ENCODE measurements around the gene SPPL2A. TPM values are rescaled to one million over a fixed set of nuclear protein-coding genes. Genes with fewer than 3 reads are reported as not detected.
"Not testable (repeated sequence)": the region's sequence is repeated elsewhere in the genome, so short reads cannot be mapped to it uniquely, and the experiment has no call there.

SPPL2A gene
- total and polyA plus RNA-seq, 5 experiments from 2014 or later: 33.3 to 74.3 (median 43.0) TPM

DNA sequence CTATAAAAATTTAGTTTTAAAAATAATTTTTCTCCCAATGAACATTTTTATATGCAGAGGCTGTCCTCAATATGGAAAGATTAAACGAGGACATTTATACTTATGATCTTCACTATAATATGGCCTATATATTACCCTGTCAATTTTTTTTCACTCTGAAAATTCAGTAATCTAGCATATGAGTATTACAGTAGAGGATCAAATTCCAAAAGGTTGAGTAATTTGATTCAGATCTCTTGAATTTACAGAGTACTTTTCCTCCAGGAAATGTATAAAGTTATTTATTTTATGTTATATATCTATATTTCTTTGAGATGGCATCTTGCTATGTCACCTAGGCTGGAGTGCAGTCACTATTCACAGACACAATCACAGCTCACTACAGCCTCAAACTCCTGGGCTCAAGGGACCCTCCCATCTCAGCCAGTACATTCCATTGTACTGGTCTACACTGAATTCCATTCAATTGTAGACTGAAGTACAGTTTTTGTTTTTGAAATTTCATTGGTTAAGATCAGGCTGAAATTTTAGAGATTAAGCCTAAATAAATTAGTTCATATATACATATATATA, 62.7 kb downstream of the SPPL2A start:
- H3K27me3 Mint-ChIP-seq: no peaks in the 10 kb centered on the region
- no peak for ATAC-seq

DNA sequence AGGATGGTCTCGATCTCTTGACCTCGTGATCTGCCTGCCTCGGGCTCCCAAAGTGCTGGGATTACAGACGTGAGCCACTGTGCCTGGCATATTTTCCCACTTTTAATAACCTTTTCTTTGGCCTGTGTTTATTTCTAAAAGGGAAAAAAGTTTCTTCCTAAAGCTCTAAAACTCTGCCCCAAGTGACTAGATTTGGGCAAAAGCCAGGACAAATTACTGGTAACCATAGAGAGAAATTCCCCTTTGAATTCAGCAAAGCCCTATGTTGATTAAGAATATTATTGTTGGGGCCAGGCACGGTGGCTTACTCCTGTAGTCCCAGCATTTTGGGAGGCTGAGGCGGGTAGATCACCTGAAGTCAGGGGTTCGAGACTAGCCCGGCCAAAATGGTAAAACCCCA, 67.4 kb downstream of the SPPL2A start:
- Mint-ChIP-seq H3K4me1 (no peaks in the 10 kb centered on the region), H3K9me3 (no peaks in the 10 kb centered on the region), H3K36me3 (peaks cover 0 to 8% (median 2%) of the 10 kb centered on the region in 3 donors), H3K4me3 (no peak overlapping the region), H3K27ac (no peak overlapping the region), H3K27me3 (no peaks in the 10 kb centered on the region)
- ATAC-seq (no peak), DNase-seq (no peak)
- POLR2A ChIA-PET: no interaction called here

More for the DNA sequence above, 62.7 kb downstream of the SPPL2A start:
- Mint-ChIP-seq H3K27ac (no peak overlapping the region), H3K4me3 (no peak overlapping the region), H3K4me1 (no peaks in the 10 kb centered on the region), H3K9me3 (no peaks in the 10 kb centered on the region), H3K36me3 (peaks cover 0 to 23% (median 4%) of the 10 kb centered on the region in 3 donors)
- POLR2A ChIA-PET: no interaction called here
- no peak for DNase-seq

DNA sequence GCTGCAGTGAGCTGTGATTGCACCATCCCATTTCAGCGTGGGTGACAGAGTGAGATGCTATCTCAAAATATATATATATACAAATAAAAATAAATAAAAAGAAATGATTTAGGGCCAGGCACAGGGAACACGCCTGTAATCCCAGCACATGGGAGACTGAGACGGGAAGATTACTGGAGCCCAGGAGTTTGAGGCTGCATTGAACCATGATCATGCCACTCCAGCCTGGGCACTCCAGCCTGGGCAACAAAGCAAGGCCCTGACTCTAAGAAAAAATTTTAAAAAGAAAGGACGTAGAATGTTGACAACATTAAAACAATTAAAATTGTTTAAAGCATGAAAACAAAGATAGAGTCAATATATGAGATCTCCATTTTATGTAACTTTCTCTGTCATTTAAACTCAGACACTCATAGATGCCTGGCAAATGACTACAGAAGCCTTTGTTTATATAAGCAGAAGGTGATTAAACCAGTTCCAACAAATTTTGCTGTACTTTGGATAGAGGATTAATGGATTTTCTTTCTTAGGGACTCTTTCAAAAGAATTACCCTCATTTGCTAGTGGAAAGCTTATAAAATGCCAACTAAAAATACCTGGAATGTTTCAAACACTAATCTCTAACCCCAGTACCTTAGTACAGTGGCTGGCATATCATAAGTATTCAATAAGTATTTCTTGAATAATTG, 68.3 kb downstream of the SPPL2A start:
- no peaks in the 10 kb centered on the region for H3K4me1 Mint-ChIP-seq
- no peak overlapping the region for H3K27ac Mint-ChIP-seq
- DNase-seq: no peak
- H3K36me3 Mint-ChIP-seq: peaks cover 0 to 8% (median 2%) of the 10 kb centered on the region in 3 donors
- POLR2A ChIA-PET: no interaction called here
- H3K9me3 Mint-ChIP-seq: no peaks in the 10 kb centered on the region
- ATAC-seq: no peak
- H3K4me3 Mint-ChIP-seq: no peak overlapping the region
- H3K27me3 Mint-ChIP-seq: no peaks in the 10 kb centered on the region

GRCh38 chr15:50694634-50695165, 70.8 kb downstream of the SPPL2A start:
- H3K27ac Mint-ChIP-seq, H3K4me1 Mint-ChIP-seq, H3K4me3 Mint-ChIP-seq, H3K27me3 Mint-ChIP-seq, ATAC-seq, DNase-seq, H3K36me3 Mint-ChIP-seq, H3K9me3 Mint-ChIP-seq, POLR2A ChIA-PET: not testable (repeated sequence)

- Mint-ChIP-seq H3K36me3 (peaks cover 0 to 26% (median 1%) of the 10 kb centered on the region in 3 donors), H3K4me3 (peak overlapping the region; percentile 83 to 99 (median 97)), H3K9me3 (no peaks in the 10 kb centered on the region), H3K27me3 (no peaks in the 10 kb centered on the region), H3K27ac (peak overlapping the region; percentile 90 to 99 (median 97)), H3K4me1 (peaks cover 22 to 56% (median 49%) of the 10 kb centered on the region in 4 donors)
- POLR2A ChIA-PET: interaction anchor here (0.6 to 1.3 kb wide), 5 partner anchors 13 to 282 kb away, joined by 3 to 5 read pairs (median 4); partner anchors contain the start of gene SPPL2A
- ATAC-seq: peak in 1 of 2 donors; percentile 1
- no peak for DNase-seq
Measured at GRCh38 chr15:50687302-50687902, 78.1 kb downstream of the SPPL2A start.

DNA sequence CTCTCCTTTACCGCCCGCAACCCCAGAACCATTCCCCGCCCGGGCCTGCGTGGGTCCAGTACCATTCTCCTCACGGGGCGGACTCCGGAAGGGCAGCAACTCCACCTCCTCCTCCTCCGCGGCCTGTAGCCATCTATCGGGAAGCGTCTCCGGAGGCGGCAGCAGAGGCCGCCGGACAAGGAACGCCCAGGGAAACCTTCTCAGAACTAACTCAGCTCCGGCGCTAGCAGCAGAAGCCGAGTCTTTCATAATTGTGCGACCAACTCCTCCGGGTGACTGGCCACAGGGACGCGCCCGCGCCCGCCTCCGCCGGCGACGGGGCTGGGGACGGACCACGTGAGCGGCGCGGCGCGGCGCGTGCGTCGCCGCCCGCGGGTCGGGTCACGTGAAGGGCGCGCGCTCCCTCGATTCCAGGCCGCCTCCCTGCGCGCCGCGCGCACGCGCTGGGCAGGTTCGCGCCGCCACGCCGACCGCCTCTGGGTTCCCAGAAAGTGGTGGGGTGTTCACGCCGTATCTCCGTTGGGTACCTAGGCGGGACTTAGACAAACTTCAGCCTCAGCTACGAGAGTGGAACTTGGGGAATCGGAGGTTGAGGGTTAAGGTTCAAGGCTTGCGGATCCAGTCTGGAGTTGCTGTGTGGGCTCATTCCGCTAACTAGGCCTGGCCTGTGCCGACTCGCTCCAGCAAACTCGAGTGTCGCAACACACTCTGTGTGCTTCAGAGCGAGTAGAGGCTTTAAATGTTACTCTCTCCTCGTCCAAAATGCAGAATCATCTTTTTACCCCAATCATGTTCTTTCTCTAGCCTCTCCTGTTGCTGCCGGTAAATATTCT, 78.8 kb downstream of the SPPL2A start, which contains the start of gene TRPM7:
Gene TRPM7 (minus strand): TSS at position 329 of the 833 bp plus-strand sequence. CDS start 264 bp downstream, at position 65.
- POLR2A ChIA-PET: interaction anchor here (0.5 to 1.3 kb wide), 8 partner anchors 9 to 1484 kb away, joined by 3 to 5 read pairs (median 3); partner anchors contain the start of gene SPPL2A
- peak; percentile 81 to 82 for ATAC-seq
- peak within 1 kb of the TSS; percentile 83 to 99 (median 97) for H3K4me3 Mint-ChIP-seq
- DNase-seq: peak; percentile 79 to 91 (median 86)
- H3K4me1 Mint-ChIP-seq: peaks cover 22 to 58% (median 54%) of the 10 kb centered on the region in 4 donors
- peaks cover 0 to 33% (median 1%) of the 10 kb centered on the region in 3 donors for H3K36me3 Mint-ChIP-seq
- no peaks in the 10 kb centered on the region for H3K27me3 Mint-ChIP-seq
- H3K9me3 Mint-ChIP-seq: no peaks in the 10 kb centered on the region
- peak within 1 kb of the TSS; percentile 90 to 99 (median 98) for H3K27ac Mint-ChIP-seq

GRCh38 chr15:50685976-50686468, 79.5 kb downstream of the SPPL2A start:
- POLR2A ChIA-PET: interaction anchor here (0.5 to 1.3 kb wide), 4 partner anchors 8 to 195 kb away, joined by 3 to 4 read pairs (median 4); partner anchors contain the start of gene SPPL2A
- Mint-ChIP-seq H3K27me3 (no peaks in the 10 kb centered on the region), H3K36me3 (peaks cover 0 to 39% (median 1%) of the 10 kb centered on the region in 3 donors), H3K9me3 (no peaks in the 10 kb centered on the region), H3K27ac (peak overlapping the region; percentile 90 to 99 (median 98)), H3K4me1 (peaks cover 27 to 64% (median 60%) of the 10 kb centered on the region in 4 donors), H3K4me3 (peak overlapping the region; percentile 83 to 99 (median 97))
- ATAC-seq (peak; percentile 71 to 76), DNase-seq (peak in 9 of 10 donors; percentile 50 to 76 (median 68))

DNA sequence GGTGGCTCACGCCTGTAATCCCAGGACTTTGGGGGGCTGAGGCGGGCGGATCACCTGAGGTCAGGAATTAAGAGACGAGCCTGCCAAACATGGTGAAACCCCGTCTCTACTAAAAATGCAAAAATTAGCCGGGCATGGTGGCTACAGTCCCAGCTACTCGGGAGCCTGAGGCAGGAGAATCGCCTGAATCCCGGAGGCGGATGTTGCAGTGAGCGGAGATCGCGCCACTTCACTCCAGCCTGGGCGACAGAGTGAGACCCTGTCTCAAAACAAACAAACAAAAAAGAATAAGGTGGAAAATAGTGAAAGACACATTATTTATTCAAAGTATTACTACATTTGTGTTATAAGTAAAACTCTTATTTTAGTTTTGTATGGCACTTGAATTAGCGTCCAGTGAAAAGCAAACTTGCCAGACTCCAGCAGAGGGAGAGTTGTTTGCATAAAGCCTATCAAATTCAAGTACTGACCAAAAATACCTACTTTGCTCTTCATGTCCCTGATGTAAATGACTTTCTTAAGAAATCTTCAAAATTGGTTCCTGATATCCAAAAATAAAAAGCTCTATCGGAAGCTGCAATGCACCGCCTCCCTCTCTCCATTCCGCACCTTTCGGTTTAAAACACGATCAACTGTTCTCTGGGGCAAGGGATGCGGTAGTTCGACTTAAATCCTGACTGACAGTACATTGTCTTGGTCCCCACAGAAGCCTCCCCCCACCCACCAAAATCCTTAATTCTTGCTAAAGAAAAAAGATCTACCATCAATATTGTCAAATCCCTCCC, 80.1 kb downstream of the SPPL2A start:
- POLR2A ChIA-PET: no interaction called here
- Mint-ChIP-seq H3K4me3 (peak overlapping the region; percentile 83 to 99 (median 97)), H3K27ac (peak overlapping the region; percentile 90 to 99 (median 98)), H3K9me3 (no peaks in the 10 kb centered on the region), H3K36me3 (peaks cover 0 to 39% (median 1%) of the 10 kb centered on the region in 3 donors), H3K27me3 (no peaks in the 10 kb centered on the region), H3K4me1 (peaks cover 27 to 71% (median 63%) of the 10 kb centered on the region in 4 donors)
- no peak for DNase-seq
- no peak for ATAC-seq

GRCh38 chr15:50681467-50681866, 84.0 kb downstream of the SPPL2A start:
- H3K36me3 Mint-ChIP-seq: peaks cover 0 to 48% (median 1%) of the 10 kb centered on the region in 3 donors
- H3K27me3 Mint-ChIP-seq: no peaks in the 10 kb centered on the region
- no peaks in the 10 kb centered on the region for H3K9me3 Mint-ChIP-seq
- H3K4me1 Mint-ChIP-seq: peaks cover 21 to 70% (median 62%) of the 10 kb centered on the region in 4 donors
- no peak for ATAC-seq
- DNase-seq: no peak
- POLR2A ChIA-PET: interaction anchor here (0.9 kb wide), 1 partner anchor 49 kb away, joined by 3 read pairs; no protein-coding TSS in a partner anchor
- peak overlapping the region in 4 of 10 donors; percentile 15 to 63 (median 32) for H3K4me3 Mint-ChIP-seq
- peak overlapping the region in 5 of 10 donors; percentile 16 to 66 (median 41) for H3K27ac Mint-ChIP-seq

- no peak overlapping the region for H3K4me3 Mint-ChIP-seq
- peaks cover 7 to 46% (median 27%) of the 10 kb centered on the region in 4 donors for H3K4me1 Mint-ChIP-seq
- POLR2A ChIA-PET: interaction anchor here (0.5 kb wide), 1 partner anchor 172 kb away, joined by 6 read pairs; no protein-coding TSS in a partner anchor
- peaks cover 0 to 35% (median 0%) of the 10 kb centered on the region in 3 donors for H3K36me3 Mint-ChIP-seq
- DNase-seq (no peak), ATAC-seq (no peak)
- H3K27me3 Mint-ChIP-seq: no peaks in the 10 kb centered on the region
- H3K27ac Mint-ChIP-seq: peak overlapping the region in 4 of 10 donors; percentile 29 to 83 (median 44)
- no peaks in the 10 kb centered on the region for H3K9me3 Mint-ChIP-seq
Measured at GRCh38 chr15:50676799-50677483, 88.6 kb downstream of the SPPL2A start.

All from naive thymus-derived CD8-positive, alpha-beta T cell (primary cell).